Karpas-422 (cell line): Measurements from ENCODE around the gene UBFD1. TPM values are rescaled to one million over a fixed set of nuclear protein-coding genes. Genes with fewer than 3 reads are reported as not detected.

ENCODE experiments used
- DNase-seq: peaks from one replicate; pipeline ENCODE4 v3.0.0-alpha.2; 2015
- H2AFZ ChIP-seq: fragments of 200-600 bp; sonication (generic); 2 replicates; pipeline ENCODE4 v1.6.1; 2014; ENCODE audit warnings: antibody characterized with exemption, low read length, mixed read lengths
- H3K27ac ChIP-seq: fragments of 200-600 bp; sonication (generic); 2 replicates; pipeline ENCODE4 v1.5.1; 2014; ENCODE audit warnings: mild to moderate bottlenecking, low read length, moderate library complexity
- H3K27me3 ChIP-seq: fragments of 200-600 bp; sonication (generic); 2 replicates; pipeline ENCODE4 v1.6.1; 2014; ENCODE audit warnings: low read length, mixed read lengths
- H3K36me3 ChIP-seq: fragments of 200-600 bp; sonication (generic); 2 replicates; pipeline ENCODE4 v1.6.1; 2014; ENCODE audit warnings: low read length, mixed read lengths; ENCODE audit not compliant: insufficient read depth
- H3K4me1 ChIP-seq: fragments of 200-600 bp; sonication (generic); 2 replicates; pipeline ENCODE4 v1.6.1; 2014; ENCODE audit warnings: mild to moderate bottlenecking, low read length, mixed read lengths
- H3K4me2 ChIP-seq: fragments of 200-600 bp; sonication (generic); 2 replicates; pipeline ENCODE4 v1.6.1; 2014; ENCODE audit warnings: low read length, low read depth, mild to moderate bottlenecking; ENCODE audit not compliant: poor library complexity, severe bottlenecking
- H3K4me3 ChIP-seq: fragments of 200-600 bp; sonication (generic); 2 replicates; pipeline ENCODE4 v1.5.1; 2014; ENCODE audit warnings: mild to moderate bottlenecking, antibody characterized with exemption, low read length, mixed read lengths
- H3K79me2 ChIP-seq: fragments of 200-600 bp; sonication (generic); 2 replicates; pipeline ENCODE4 v1.6.1; 2014; ENCODE audit warnings: mild to moderate bottlenecking, low read length, mixed read lengths
- H3K9ac ChIP-seq: fragments of 200-600 bp; sonication (generic); 2 replicates; pipeline ENCODE4 v1.6.0; 2014; ENCODE audit warnings: low read length
- H3K9me2 ChIP-seq: fragments of 200-600 bp; sonication (generic), shearing (Covaris generic); replicated peaks from 2 replicates; pipeline ENCODE4 v1.6.0; 2014; ENCODE audit warnings: mild to moderate bottlenecking, low read length, moderate library complexity; ENCODE audit not compliant: insufficient read depth
- H3K9me3 ChIP-seq: fragments of 300-700, 200-600 bp; sonication (generic); 2 replicates; pipeline ENCODE4 v1.6.1; 2014; ENCODE audit warnings: low read length, mixed read lengths
- H4K20me1 ChIP-seq: fragments of 200-600 bp; sonication (generic); 2 replicates; pipeline ENCODE4 v1.6.1; 2014; ENCODE audit warnings: mild to moderate bottlenecking, antibody characterized with exemption, low read length, low read depth; ENCODE audit not compliant: insufficient read depth
- total RNA-seq: library from RNA; depleted of rRNA; stranded (reverse); fragments of >200 nt; shearing (Covaris generic); gene quantifications from 2 replicates; pipeline ENCODE4 v1.2.3, GENCODE V29; 2014; ENCODE audit warnings: low replicate concordance

Gene UBFD1
- total RNA-seq, 1 experiment from 2014 or later: 43.1 TPM

DNA sequence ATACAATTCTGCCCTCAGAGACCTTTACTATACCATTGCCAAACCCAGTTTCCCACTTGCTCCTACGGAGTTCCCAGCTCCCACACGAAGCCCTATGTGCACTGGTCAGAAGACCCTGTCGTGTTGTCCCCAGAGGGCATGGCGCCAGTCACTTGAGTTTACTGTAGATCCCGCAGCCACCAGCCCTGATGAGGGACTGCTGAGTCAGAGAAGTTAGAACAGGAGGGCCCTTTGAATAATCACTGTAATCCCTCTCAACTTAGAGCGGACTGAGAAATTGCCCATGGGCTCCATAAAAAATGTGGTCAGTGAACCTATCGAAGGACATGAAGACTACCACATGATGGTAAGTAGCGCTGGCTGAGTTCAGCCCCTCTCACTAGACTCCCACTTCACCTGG is 9.2 kb downstream of the UBFD1 start:
- DNase-seq: no peak
- Histone ChIP-seq H3K9ac (no peak overlapping the region), H3K9me3 (no peaks in the 10 kb centered on the region), H4K20me1 (no peaks in the 10 kb centered on the region; the same call in 1 of the 2 replicates), H3K4me3 (no peak overlapping the region), H3K79me2 (peaks cover 21% of the 10 kb centered on the region), H3K4me2 (no peak overlapping the region), H3K27ac (no peak overlapping the region), H3K36me3 (peaks cover 54% of the 10 kb centered on the region), H2AFZ (no peak overlapping the region), H3K4me1 (peaks cover 29% of the 10 kb centered on the region), H3K27me3 (no peaks in the 10 kb centered on the region), H3K9me2 (no peaks in the 10 kb centered on the region)

GRCh38 chr16:23567602-23568001 is 10.1 kb downstream of the UBFD1 start:
- H3K9me2 ChIP-seq: no peaks in the 10 kb centered on the region
- H3K9me3 ChIP-seq: no peaks in the 10 kb centered on the region
- H3K4me2 ChIP-seq: no peak overlapping the region
- H3K9ac ChIP-seq: no peak overlapping the region
- H3K27ac ChIP-seq: no peak overlapping the region
- no peak overlapping the region for H2AFZ ChIP-seq
- H3K4me3 ChIP-seq: no peak overlapping the region
- H3K27me3 ChIP-seq: no peaks in the 10 kb centered on the region
- peaks cover 14% of the 10 kb centered on the region; the same call in 1 of the 2 replicates for H3K79me2 ChIP-seq
- H4K20me1 ChIP-seq: no peaks in the 10 kb centered on the region; the same call in 1 of the 2 replicates
- DNase-seq: no peak
- peaks cover 29% of the 10 kb centered on the region for H3K4me1 ChIP-seq
- H3K36me3 ChIP-seq: peaks cover 46% of the 10 kb centered on the region

DNA sequence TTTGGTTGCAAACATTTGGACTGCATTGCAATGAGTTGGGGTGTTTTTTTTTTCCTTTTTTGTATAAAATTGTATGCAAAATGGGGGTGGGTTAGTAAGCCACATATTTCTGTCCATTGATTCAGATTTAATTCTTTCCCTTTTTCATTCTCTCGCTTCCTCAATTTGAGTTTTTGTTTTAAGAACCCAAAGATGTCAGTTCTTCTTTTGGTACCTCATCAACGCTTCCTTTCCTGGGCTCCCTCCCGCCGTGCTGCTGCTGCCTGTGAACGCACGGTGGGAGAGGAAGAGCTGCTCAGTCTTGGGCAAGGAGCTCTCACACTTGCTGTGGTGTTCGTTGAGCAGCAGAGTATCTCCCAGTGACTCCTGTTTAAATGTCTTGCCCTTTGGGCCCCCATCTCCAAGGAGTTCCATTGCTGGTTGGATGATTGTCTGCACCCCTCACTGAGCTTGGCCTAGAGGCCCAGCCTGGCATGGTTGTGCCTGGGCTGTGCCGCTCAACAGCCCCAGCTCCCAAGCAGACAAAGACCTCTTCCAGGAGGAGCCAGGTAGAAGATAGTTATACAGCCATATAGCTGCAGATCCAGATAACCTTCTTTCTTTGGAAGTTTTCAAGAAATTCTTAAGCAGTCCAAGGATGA is 13.6 kb downstream of the UBFD1 start:
- Histone ChIP-seq H3K79me2 (peaks cover 4% of the 10 kb centered on the region; the same call in 1 of the 2 replicates), H3K9ac (peak overlapping the region; percentile 32; the same call in 1 of the 2 replicates), H3K9me3 (no peaks in the 10 kb centered on the region), H3K27me3 (no peaks in the 10 kb centered on the region), H3K4me2 (peak overlapping the region; percentile 53), H2AFZ (no peak overlapping the region), H3K36me3 (peaks cover 19% of the 10 kb centered on the region; the same call in 1 of the 2 replicates), H3K27ac (peak overlapping the region; percentile 89), H3K9me2 (no peaks in the 10 kb centered on the region), H3K4me3 (no peak overlapping the region), H3K4me1 (peaks cover 29% of the 10 kb centered on the region), H4K20me1 (no peaks in the 10 kb centered on the region)
- DNase-seq: peak; percentile 83

GRCh38 chr16:23571895-23572294 is 14.4 kb downstream of the UBFD1 start:
- Histone ChIP-seq H4K20me1 (no peaks in the 10 kb centered on the region), H2AFZ (no peak overlapping the region), H3K9ac (no peak overlapping the region), H3K27ac (peak overlapping the region; percentile 89; the same call in 1 of the 2 replicates), H3K27me3 (no peaks in the 10 kb centered on the region), H3K4me2 (no peak overlapping the region), H3K4me3 (no peak overlapping the region), H3K4me1 (peaks cover 29% of the 10 kb centered on the region), H3K36me3 (peaks cover 15% of the 10 kb centered on the region; the same call in 1 of the 2 replicates), H3K79me2 (peaks cover 4% of the 10 kb centered on the region; the same call in 1 of the 2 replicates), H3K9me2 (no peaks in the 10 kb centered on the region), H3K9me3 (no peaks in the 10 kb centered on the region)
- DNase-seq: no peak

DNA sequence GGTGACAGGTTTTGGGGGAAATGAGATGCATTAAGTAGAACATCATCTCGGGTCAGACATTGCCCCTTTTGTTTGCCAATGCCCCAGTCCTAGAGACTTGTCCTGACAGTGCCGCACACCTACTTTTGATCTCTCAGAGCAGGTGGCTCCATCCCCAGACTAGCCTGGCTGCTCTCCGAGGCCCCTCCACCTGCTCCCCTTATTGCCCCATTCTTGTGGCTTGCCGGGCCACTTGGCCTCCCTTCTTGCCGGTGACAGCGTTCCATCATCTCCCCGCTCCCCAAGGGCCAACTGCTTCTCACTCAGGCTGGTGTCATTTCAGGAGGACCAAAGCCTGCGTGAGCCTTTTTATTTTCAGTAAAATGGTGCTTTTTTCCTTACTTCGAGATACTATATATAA is 14.9 kb downstream of the UBFD1 start:
- Histone ChIP-seq H3K36me3 (peaks cover 11% of the 10 kb centered on the region; the same call in 1 of the 2 replicates), H3K27me3 (no peaks in the 10 kb centered on the region), H3K79me2 (peaks cover 3% of the 10 kb centered on the region; the same call in 1 of the 2 replicates), H3K9me3 (no peaks in the 10 kb centered on the region), H3K27ac (no peak overlapping the region), H4K20me1 (no peaks in the 10 kb centered on the region), H3K4me3 (no peak overlapping the region), H3K4me2 (no peak overlapping the region), H3K4me1 (peaks cover 29% of the 10 kb centered on the region), H3K9me2 (no peaks in the 10 kb centered on the region), H3K9ac (no peak overlapping the region), H2AFZ (no peak overlapping the region)
- no peak for DNase-seq

DNA sequence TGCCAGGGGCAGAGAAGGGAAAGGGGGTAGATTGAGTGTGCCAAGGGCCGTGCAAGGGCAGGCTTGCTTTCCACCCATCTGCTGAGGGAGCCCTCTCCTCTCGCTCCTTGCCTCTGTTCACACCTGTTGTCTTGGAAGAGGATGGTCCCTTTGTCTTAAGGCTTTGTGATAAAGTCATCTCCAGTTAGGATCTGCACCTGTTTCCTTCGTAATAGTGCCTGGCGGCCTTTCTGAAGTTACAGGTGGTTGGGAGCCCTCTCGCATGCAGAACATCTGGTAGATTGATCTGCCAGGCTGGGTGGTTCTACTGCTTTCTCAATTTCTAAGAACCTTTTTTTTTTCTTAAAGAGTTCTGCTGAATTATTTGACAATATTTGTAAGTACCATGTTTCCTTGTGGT is 16.3 kb downstream of the UBFD1 start:
- Histone ChIP-seq H3K79me2 (no peaks in the 10 kb centered on the region), H3K4me2 (no peak overlapping the region), H3K36me3 (peaks cover 6% of the 10 kb centered on the region; the same call in 1 of the 2 replicates), H3K4me3 (no peak overlapping the region), H3K27me3 (no peaks in the 10 kb centered on the region), H4K20me1 (no peaks in the 10 kb centered on the region), H3K9ac (no peak overlapping the region), H2AFZ (no peak overlapping the region), H3K9me3 (no peaks in the 10 kb centered on the region), H3K27ac (no peak overlapping the region), H3K4me1 (peaks cover 28% of the 10 kb centered on the region), H3K9me2 (no peaks in the 10 kb centered on the region)
- DNase-seq: no peak

GRCh38 chr16:23575834-23576233 is 18.3 kb downstream of the UBFD1 start:
- Histone ChIP-seq H3K9me3 (no peaks in the 10 kb centered on the region), H3K27ac (0 out of 2 replicates have a peak overlapping the region, but pooled peaks have one; percentile 3), H3K4me3 (no peak overlapping the region), H3K4me2 (no peak overlapping the region), H3K36me3 (peaks cover 11% of the 10 kb centered on the region; the same call in 1 of the 2 replicates), H4K20me1 (no peaks in the 10 kb centered on the region), H3K79me2 (no peaks in the 10 kb centered on the region), H2AFZ (no peak overlapping the region), H3K9ac (no peak overlapping the region), H3K9me2 (no peaks in the 10 kb centered on the region), H3K4me1 (peaks cover 7% of the 10 kb centered on the region), H3K27me3 (no peaks in the 10 kb centered on the region)
- peak; percentile 59 for DNase-seq

DNA sequence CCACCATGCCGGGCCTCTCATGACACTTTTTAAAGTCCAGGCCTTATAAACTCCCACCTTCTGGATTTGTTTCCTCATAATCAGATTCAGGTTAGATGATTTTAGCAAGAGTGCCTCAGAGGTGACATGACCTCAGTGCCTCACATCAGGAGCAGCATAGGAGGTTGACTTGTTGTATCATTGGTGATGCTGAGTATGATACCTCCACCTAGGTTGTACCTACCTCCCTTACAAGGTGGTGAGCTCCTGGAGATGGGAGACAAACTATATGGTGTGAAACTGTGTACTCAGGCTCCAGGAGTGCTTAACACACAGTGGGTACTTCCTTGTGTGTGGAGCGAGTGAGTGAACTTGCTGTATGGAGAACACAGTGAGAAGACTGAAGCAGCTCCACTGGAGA is 20.0 kb downstream of the UBFD1 start:
- Histone ChIP-seq H2AFZ (no peak overlapping the region), H3K9me3 (no peaks in the 10 kb centered on the region), H3K27me3 (no peaks in the 10 kb centered on the region), H3K9ac (no peak overlapping the region), H3K9me2 (no peaks in the 10 kb centered on the region), H3K4me1 (no peaks in the 10 kb centered on the region), H4K20me1 (no peaks in the 10 kb centered on the region), H3K79me2 (no peaks in the 10 kb centered on the region), H3K4me3 (no peak overlapping the region), H3K36me3 (peaks cover 11% of the 10 kb centered on the region; the same call in 1 of the 2 replicates), H3K27ac (no peak overlapping the region), H3K4me2 (no peak overlapping the region)
- no peak for DNase-seq
